Measurements from ENCODE around the gene PRICKLE3. TPM values are rescaled to one million over a fixed set of nuclear protein-coding genes. Genes with fewer than 3 reads are reported as not detected.

PRICKLE3 gene
- total RNA-seq, 1 donor from 2014 or later, result 11.3 TPM

GRCh38 chrX:49197543-49198087 is 11.4 kb upstream of the PRICKLE3 start:
- Mint-ChIP-seq H3K27me3 (ENCODE audit: unreplicated experiment) (peaks cover 4% of the 10 kb centered on the region), H3K36me3 (ENCODE audit: low read depth, unreplicated experiment) (no peaks in the 10 kb centered on the region), H3K9me3 (ENCODE audit: unreplicated experiment) (no peaks in the 10 kb centered on the region), H3K4me3 (ENCODE audit: unreplicated experiment) (no peak overlapping the region), H3K4me1 (ENCODE audit: unreplicated experiment) (peaks cover 14% of the 10 kb centered on the region), H3K27ac (ENCODE audit: unreplicated experiment) (no peak overlapping the region)
- no peak for DNase-seq (ENCODE audit: low spot score)
- TF ChIP-seq, protein P1, sequence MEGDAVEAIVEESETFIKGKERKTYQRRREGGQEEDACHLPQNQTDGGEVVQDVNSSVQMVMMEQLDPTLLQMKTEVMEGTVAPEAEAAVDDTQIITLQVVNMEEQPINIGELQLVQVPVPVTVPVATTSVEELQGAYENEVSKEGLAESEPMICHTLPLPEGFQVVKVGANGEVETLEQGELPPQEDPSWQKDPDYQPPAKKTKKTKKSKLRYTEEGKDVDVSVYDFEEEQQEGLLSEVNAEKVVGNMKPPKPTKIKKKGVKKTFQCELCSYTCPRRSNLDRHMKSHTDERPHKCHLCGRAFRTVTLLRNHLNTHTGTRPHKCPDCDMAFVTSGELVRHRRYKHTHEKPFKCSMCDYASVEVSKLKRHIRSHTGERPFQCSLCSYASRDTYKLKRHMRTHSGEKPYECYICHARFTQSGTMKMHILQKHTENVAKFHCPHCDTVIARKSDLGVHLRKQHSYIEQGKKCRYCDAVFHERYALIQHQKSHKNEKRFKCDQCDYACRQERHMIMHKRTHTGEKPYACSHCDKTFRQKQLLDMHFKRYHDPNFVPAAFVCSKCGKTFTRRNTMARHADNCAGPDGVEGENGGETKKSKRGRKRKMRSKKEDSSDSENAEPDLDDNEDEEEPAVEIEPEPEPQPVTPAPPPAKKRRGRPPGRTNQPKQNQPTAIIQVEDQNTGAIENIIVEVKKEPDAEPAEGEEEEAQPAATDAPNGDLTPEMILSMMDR (IDR thresholded peaks at IDR 0.05; ENCODE audit: unreplicated experiment), result no peak

GRCh38 chrX:49193542-49193964 is 7.4 kb upstream of the PRICKLE3 start:
- Mint-ChIP-seq H3K9me3 (ENCODE audit: unreplicated experiment) (no peaks in the 10 kb centered on the region), H3K27me3 (ENCODE audit: unreplicated experiment) (peaks cover 4% of the 10 kb centered on the region), H3K36me3 (ENCODE audit: low read depth, unreplicated experiment) (no peaks in the 10 kb centered on the region), H3K4me3 (ENCODE audit: unreplicated experiment) (no peak overlapping the region), H3K4me1 (ENCODE audit: unreplicated experiment) (peaks cover 12% of the 10 kb centered on the region), H3K27ac (ENCODE audit: unreplicated experiment) (no peak overlapping the region)
- TF ChIP-seq, protein P1 (IDR thresholded peaks at IDR 0.05; ENCODE audit: unreplicated experiment), result no peak
- DNase-seq (ENCODE audit: low spot score), result no peak

GRCh38 chrX:49192722-49193328 is 6.7 kb upstream of the PRICKLE3 start:
- peaks cover 5% of the 10 kb centered on the region for H3K4me1 Mint-ChIP-seq (ENCODE audit: unreplicated experiment)
- no peak for DNase-seq (ENCODE audit: low spot score)
- H3K9me3 Mint-ChIP-seq (ENCODE audit: unreplicated experiment), result no peaks in the 10 kb centered on the region
- no peak overlapping the region for H3K27ac Mint-ChIP-seq (ENCODE audit: unreplicated experiment)
- H3K4me3 Mint-ChIP-seq (ENCODE audit: unreplicated experiment), result no peak overlapping the region
- H3K36me3 Mint-ChIP-seq (ENCODE audit: low read depth, unreplicated experiment), result no peaks in the 10 kb centered on the region
- H3K27me3 Mint-ChIP-seq (ENCODE audit: unreplicated experiment), result peaks cover 2% of the 10 kb centered on the region
- TF ChIP-seq, protein P1 (IDR thresholded peaks at IDR 0.05; ENCODE audit: unreplicated experiment), result peak; percentile 56

- peaks cover 2% of the 10 kb centered on the region for H3K27me3 Mint-ChIP-seq (ENCODE audit: unreplicated experiment)
- H3K4me1 Mint-ChIP-seq (ENCODE audit: unreplicated experiment), result peaks cover 5% of the 10 kb centered on the region
- no peak for DNase-seq (ENCODE audit: low spot score)
- peak overlapping the region; percentile 90 for H3K4me3 Mint-ChIP-seq (ENCODE audit: unreplicated experiment)
- H3K27ac Mint-ChIP-seq (ENCODE audit: unreplicated experiment), result no peak overlapping the region
- H3K36me3 Mint-ChIP-seq (ENCODE audit: low read depth, unreplicated experiment), result no peaks in the 10 kb centered on the region
- TF ChIP-seq, protein P1 (IDR thresholded peaks at IDR 0.05; ENCODE audit: unreplicated experiment), result no peak
- no peaks in the 10 kb centered on the region for H3K9me3 Mint-ChIP-seq (ENCODE audit: unreplicated experiment)
These were observed 5.4 kb upstream of the PRICKLE3 start for GRCh38 chrX:49191574-49192011.

- DNase-seq (ENCODE audit: low spot score), result peak; percentile 74
- H3K36me3 Mint-ChIP-seq (ENCODE audit: low read depth, unreplicated experiment), result no peaks in the 10 kb centered on the region
- TF ChIP-seq, protein P1 (IDR thresholded peaks at IDR 0.05; ENCODE audit: unreplicated experiment), result no peak
- peak overlapping the region; percentile 90 for H3K4me3 Mint-ChIP-seq (ENCODE audit: unreplicated experiment)
- H3K27me3 Mint-ChIP-seq (ENCODE audit: unreplicated experiment), result peaks cover 2% of the 10 kb centered on the region
- peaks cover 5% of the 10 kb centered on the region for H3K4me1 Mint-ChIP-seq (ENCODE audit: unreplicated experiment)
- H3K27ac Mint-ChIP-seq (ENCODE audit: unreplicated experiment), result peak overlapping the region; percentile 88
- no peaks in the 10 kb centered on the region for H3K9me3 Mint-ChIP-seq (ENCODE audit: unreplicated experiment)
These were observed 4.8 kb upstream of the PRICKLE3 start for GRCh38 chrX:49190821-49191573.

Measured in endothelial cell (in vitro differentiated cells).